Ascending aorta (tissue), 2 donors: ENCODE results near the gene ENSA. TPM values are rescaled to one million over a fixed set of nuclear protein-coding genes. Genes with fewer than 3 reads are reported as not detected.
"Not testable (repeated sequence)": the region's sequence is repeated elsewhere in the genome, so short reads cannot be mapped to it uniquely, and the experiment has no call there.

ENCODE experiments used
- DNase-seq, 2 donors: peaks; one replicate each; pipeline ENCODE4 v3.0.0-alpha.2; 2019; ENCODE audit warnings: low spot score in 2 of 2
- H3K27ac ChIP-seq, 2 donors: fragments of 200-600 bp; sonication (generic); one replicate each; pipeline ENCODE4 v1.5.1; 2016 to 2017; ENCODE audit warnings: mild to moderate bottlenecking in 1 of 2
- H3K27me3 ChIP-seq: fragments of 200-600 bp; sonication (generic); one replicate; pipeline ENCODE4 v1.5.1; 2017
- H3K36me3 ChIP-seq, 2 donors: fragments of 200-600 bp; sonication (generic); one replicate each; pipeline ENCODE4 v1.5.1; 2016
- H3K4me1 ChIP-seq, 2 donors: fragments of 200-600 bp; sonication (generic); one replicate each; pipeline ENCODE4 v1.5.1; 2016 to 2017; ENCODE audit warnings: mild to moderate bottlenecking in 1 of 2
- H3K4me3 ChIP-seq, 2 donors: fragments of 200-600 bp; sonication (generic); one replicate each; pipeline ENCODE4 v1.5.1; 2016 to 2017; ENCODE audit warnings: mild to moderate bottlenecking in 1 of 2
- H3K9me3 ChIP-seq, 2 donors: fragments of 200-600 bp; sonication (generic); one replicate each; pipeline ENCODE4 v1.5.1; 2016
- CTCF ChIP-seq, 3 experiments: fragments of 200-600 bp in 2 of 3; fragments of 450-650 bp in 1 of 3; sonication (generic) in 2 of 3; IDR thresholded peaks; one replicate each; pipeline ENCODE4 v1.5.1; 2016 to 2019; ENCODE audit warnings: antibody characterized with exemption in 3 of 3, mild to moderate bottlenecking in 1 of 3, moderate library complexity in 1 of 3
- intact Hi-C: fragments of 100-400 bp; cut with DNase I; formaldehyde crosslinking; loops from one replicate; pipeline ENCODE4 v1.15.1; 2023
- total RNA-seq: library from RNA; depleted of rRNA; stranded (reverse); fragments of >200 nt; gene quantifications from one replicate; pipeline ENCODE4 v1.1.0, GENCODE V29; 2016

ENSA gene
- total RNA-seq, 1 donor from 2014 or later: 138 TPM

- not testable (repeated sequence) for H3K27me3 ChIP-seq, H3K9me3 ChIP-seq, H3K4me1 ChIP-seq, H3K4me3 ChIP-seq, H3K36me3 ChIP-seq, H3K27ac ChIP-seq, DNase-seq
- intact Hi-C loops: loop anchor here (5.0 kb wide), 1 partner anchor 62 kb away; the partner anchor contains the start of gene GOLPH3L
Observed at GRCh38 chr1:150634839-150635622, 5.6 kb upstream of the ENSA start.

DNA sequence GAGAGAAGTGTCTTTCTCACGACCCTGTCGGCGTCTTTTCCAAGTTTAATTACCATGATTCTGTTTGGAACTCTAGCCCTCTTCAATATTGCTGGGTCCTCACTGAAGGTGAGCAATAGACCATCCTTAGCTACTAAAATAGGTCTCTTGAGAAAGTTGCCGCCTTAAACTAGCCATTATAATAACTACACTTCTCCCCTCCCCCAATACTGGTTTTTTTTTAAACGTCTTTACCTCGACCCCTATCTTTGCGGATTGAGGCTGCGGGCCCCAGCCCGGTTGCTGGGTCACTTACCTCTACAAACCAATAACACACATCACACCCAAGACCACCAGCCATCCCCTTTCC, 672 bp downstream of the ENSA start:
- Histone ChIP-seq H3K9me3 (no peaks in the 10 kb centered on the region), H3K4me1 (peaks cover 6 to 10% of the 10 kb centered on the region in 2 donors), H3K27me3 (no peaks in the 10 kb centered on the region), H3K4me3 (peak overlapping the region; percentile 83 to 85), H3K27ac (peak overlapping the region; percentile 88 to 97), H3K36me3 (peaks cover 38 to 39% of the 10 kb centered on the region in 2 donors)
- no peak for TF ChIP-seq CTCF (IDR thresholded peaks at IDR 0.05)
- intact Hi-C loops: loop anchor here (1.0 to 5.0 kb wide), 2 partner anchors 113 to 249 kb away; partner anchors contain the start of genes ARNT and FALEC
- DNase-seq: no peak

DNA sequence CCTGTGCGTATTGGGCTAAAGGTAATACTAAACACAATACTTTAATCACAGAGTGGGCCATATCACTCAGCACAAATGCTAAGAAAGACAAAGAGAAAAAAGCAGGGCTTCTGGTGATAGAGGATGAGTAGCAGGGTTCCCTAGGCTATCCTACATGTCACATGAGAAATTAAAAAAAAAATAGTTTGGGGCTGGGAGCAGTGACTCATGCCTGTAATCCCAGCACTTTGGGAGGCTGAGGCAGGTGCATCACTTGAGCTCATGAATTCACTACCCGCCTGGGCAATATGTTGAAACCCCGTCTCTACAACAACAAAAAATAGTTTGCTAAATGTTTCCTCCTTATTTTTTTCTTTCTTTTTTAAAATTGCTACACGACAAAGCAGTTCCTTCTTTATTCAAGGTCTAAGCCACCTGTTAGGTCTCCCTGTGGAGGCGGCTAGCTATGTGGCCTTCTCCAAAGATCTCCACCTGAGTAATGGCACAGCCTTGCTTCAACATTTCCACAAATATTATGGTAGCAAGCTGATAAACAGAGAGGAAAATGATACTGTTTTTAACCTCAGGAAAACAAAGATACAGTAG, 1.5 kb downstream of the ENSA start:
- Histone ChIP-seq H3K4me1 (peaks cover 6 to 10% of the 10 kb centered on the region in 2 donors), H3K27me3 (no peaks in the 10 kb centered on the region), H3K4me3 (peak overlapping the region; percentile 83 to 85), H3K9me3 (no peaks in the 10 kb centered on the region), H3K36me3 (peaks cover 40 to 42% of the 10 kb centered on the region in 2 donors), H3K27ac (peak overlapping the region; percentile 88 to 97)
- intact Hi-C loops: loop anchor here (5.0 kb wide), 1 partner anchor 249 kb away; the partner anchor contains the start of gene ARNT
- DNase-seq: no peak
- TF ChIP-seq CTCF (IDR thresholded peaks at IDR 0.05): no peak

- Histone ChIP-seq H3K4me1 (peaks cover 6 to 24% of the 10 kb centered on the region in 2 donors), H3K4me3 (no peak overlapping the region), H3K27ac (no peak overlapping the region), H3K36me3 (peaks cover 40 to 45% of the 10 kb centered on the region in 2 donors), H3K9me3 (no peaks in the 10 kb centered on the region), H3K27me3 (no peaks in the 10 kb centered on the region)
- no peak for DNase-seq
- intact Hi-C loops: loop anchor here (5.0 kb wide), 1 partner anchor 251 kb away; the partner anchor contains the start of gene ARNT
- TF ChIP-seq CTCF (IDR thresholded peaks at IDR 0.05): no peak
Observed at GRCh38 chr1:150626150-150626549, 3.3 kb downstream of the ENSA start.

- H3K27ac ChIP-seq, DNase-seq, H3K4me3 ChIP-seq, H3K9me3 ChIP-seq, H3K27me3 ChIP-seq, intact Hi-C loops: not testable (repeated sequence)
- H3K4me1 ChIP-seq: peaks cover 10 to 37% of the 10 kb centered on the region in 2 donors
- H3K36me3 ChIP-seq: peaks cover 45 to 50% of the 10 kb centered on the region in 2 donors
Observed at GRCh38 chr1:150624546-150624945, 4.9 kb downstream of the ENSA start.

GRCh38 chr1:150624134-150624533, 5.3 kb downstream of the ENSA start:
- H3K9me3 ChIP-seq, H3K27me3 ChIP-seq, H3K4me3 ChIP-seq, intact Hi-C loops, DNase-seq: not testable (repeated sequence)
- Histone ChIP-seq H3K27ac (peak overlapping the region in 1 of 2 donors; percentile 19), H3K4me1 (peaks cover 10 to 41% of the 10 kb centered on the region in 2 donors), H3K36me3 (peaks cover 45 to 52% of the 10 kb centered on the region in 2 donors)
